DOHH2 (cell line): Measurements from ENCODE around the gene DUSP10.

Source experiments
- CTCF ChIP-seq: fragments of 200-600 bp; sonication (generic); IDR thresholded peaks from one replicate; pipeline ENCODE4 v1.5.1; 2014; ENCODE audit warnings: antibody characterized with exemption, mild to moderate bottlenecking, low read depth, low read length; ENCODE audit not compliant: poor library complexity, severe bottlenecking
- EZH2phosphoT487 ChIP-seq: fragments of 200-600 bp; sonication (generic); IDR thresholded peaks from 2 replicates; pipeline ENCODE4 v1.6.1; 2017; ENCODE audit warnings: borderline replicate concordance, mild to moderate bottlenecking, antibody characterized with exemption, low read length, moderate library complexity, mixed read lengths

- TF ChIP-seq EZH2phosphoT487 (no peak), CTCF (no peak)
These were observed 19.6 kb upstream of the DUSP10 start for GRCh38 chr1:221761354-221762002.
